HCT116 (cell line): ENCODE data around the gene VSTM2L. TPM values are rescaled to one million over a fixed set of nuclear protein-coding genes. Genes with fewer than 3 reads are reported as not detected.

Experiments used
- ATAC-seq: fragments of 200-7000 bp; cut with Tn5 transposase; 2 replicates; pipeline ENCODE4 v1.9.1; 2020; ENCODE audit warnings: mild to moderate bottlenecking, moderate library complexity
- BruUV-seq: library from RNA; stranded (reverse); fragments of 400-500 nt; replicated peaks from 2 replicates; lab custom pipeline; 2021; lab: Mats Ljungman, UMichigan
- CTCF ChIA-PET: fragments of 300-600 bp; sonication (Branson Sonifier 250); formaldehyde crosslinking; loops from one replicate; lab custom pipeline; 2021; ENCODE audit warnings: antibody characterized with exemption; lab: Charles Lee
- POLR2A ChIA-PET: fragments of 300-600, 350-600 bp; sonication (Branson Sonifier 250); formaldehyde crosslinking; loops from one replicate; lab custom pipeline; 2021; ENCODE audit warnings: antibody characterized with exemption; lab: Charles Lee
- RAD21 ChIA-PET, 2 experiments: fragments of 300-600 bp; sonication (Branson Sonifier 250); formaldehyde crosslinking; loops; one replicate each; lab custom pipeline; 2023; ENCODE audit warnings: low total read pairs in 2 of 2; ENCODE audit not compliant: uncharacterized antibody in 2 of 2, unreplicated experiment in 2 of 2, low non-redundant PET in 1 of 2; lab: Charles Lee
- DNase-seq: peaks from one replicate; pipeline ENCODE4 v3.0.0-alpha.2; 2010; ENCODE audit warnings: low read depth, low spot score
- H2AFZ ChIP-seq: fragments of 200-600 bp; shearing (Covaris generic), sonication (generic); 2 replicates; pipeline ENCODE4 v1.6.1; 2017; ENCODE audit warnings: low read depth, mixed run types, mixed read lengths, antibody characterized with exemption, low read length; ENCODE audit not compliant: poor library complexity, severe bottlenecking
- H3K27ac ChIP-seq: 2 replicates; pipeline ENCODE4 v1.5.1; 2012; ENCODE audit warnings: low read depth, low read length
- H3K27me3 ChIP-seq: fragments of 200-600 bp; sonication (generic); 2 replicates; pipeline ENCODE4 v1.6.1; 2016; ENCODE audit warnings: mixed run types, low read length, mixed read lengths; ENCODE audit not compliant: insufficient read depth
- H3K36me3 ChIP-seq, 2 experiments: fragments of 200-500 bp in 1 of 2; fragments of 200-600 bp in 1 of 2; sonication (Bioruptor generic) in 1 of 2; sonication (generic) in 1 of 2; 2 replicates each; pipeline versions ENCODE4 v1.5.1 to v1.6.1; 2014 to 2016; ENCODE audit warnings: low read length in 2 of 2, inconsistent platforms in 1 of 2, mixed read lengths in 1 of 2, mixed run types in 1 of 2; ENCODE audit not compliant: insufficient read depth in 2 of 2, control insufficient read depth in 1 of 2
- H3K4me1 ChIP-seq, 2 experiments: fragments of 200-600 bp in 1 of 2; sonication (generic) in 1 of 2; 2 replicates each; pipeline versions ENCODE4 v1.5.1 to v1.6.1; 2012 to 2017; ENCODE audit warnings: low read length in 2 of 2, inconsistent platforms in 1 of 2, mild to moderate bottlenecking in 1 of 2, mixed read lengths in 1 of 2, mixed run types in 1 of 2, moderate library complexity in 1 of 2; ENCODE audit not compliant: insufficient read depth in 2 of 2, control insufficient read depth in 1 of 2
- H3K4me2 ChIP-seq: fragments of 200-600 bp; sonication (generic); 2 replicates; pipeline ENCODE4 v1.6.1; 2017; ENCODE audit warnings: mixed run types, low read length, mixed read lengths
- H3K4me3 ChIP-seq, 2 experiments: fragments of 200-600 bp in 1 of 2; sonication (generic) in 1 of 2; replicated peaks in 1 of 2; 2 replicates each; pipeline ENCODE4 v1.5.1; 2011 to 2016; ENCODE audit warnings: low read length in 2 of 2, control low read depth in 1 of 2, low read depth in 1 of 2, mild to moderate bottlenecking in 1 of 2, mixed read lengths in 1 of 2, mixed run types in 1 of 2
- H3K79me2 ChIP-seq: fragments of 200-600 bp; sonication (generic); 2 replicates; pipeline ENCODE4 v1.6.1; 2017; ENCODE audit warnings: mild to moderate bottlenecking, mixed run types, low read length, moderate library complexity, mixed read lengths; ENCODE audit not compliant: insufficient read depth
- H3K9ac ChIP-seq: fragments of 200-600 bp; sonication (generic); 2 replicates; pipeline ENCODE4 v1.6.1; 2016; ENCODE audit warnings: low read length, mixed read lengths
- H3K9me2 ChIP-seq: fragments of 200-600 bp; sonication (generic), shearing (Covaris generic); 2 replicates; pipeline ENCODE4 v1.6.1; 2017; ENCODE audit warnings: mixed run types, mild to moderate bottlenecking, moderate library complexity; ENCODE audit not compliant: insufficient read depth
- H3K9me3 ChIP-seq, 2 experiments: fragments of 200-500 bp in 1 of 2; fragments of 200-600 bp in 1 of 2; sonication (Bioruptor generic) in 1 of 2; sonication (generic) in 1 of 2; 2 replicates each; pipeline ENCODE4 v1.6.1; 2014 to 2017; ENCODE audit warnings: low read length in 2 of 2, mixed read lengths in 2 of 2, inconsistent platforms in 1 of 2, low read depth in 1 of 2, mild to moderate bottlenecking in 1 of 2, mixed run types in 1 of 2, moderate library complexity in 1 of 2; ENCODE audit not compliant: control insufficient read depth in 1 of 2, insufficient read depth in 1 of 2
- H4K20me1 ChIP-seq: fragments of 200-600 bp; sonication (generic), shearing (Covaris generic); 2 replicates; pipeline ENCODE4 v1.6.1; 2017; ENCODE audit warnings: mixed run types, mild to moderate bottlenecking, moderate library complexity; ENCODE audit not compliant: insufficient read depth
- CEBPB ChIP-seq: IDR thresholded peaks from 2 replicates; pipeline ENCODE4 v1.6.1; 2012; ENCODE audit warnings: low read depth
- EGR1 ChIP-seq: IDR thresholded peaks from 2 replicates; pipeline ENCODE4 v1.6.1; 2012; ENCODE audit warnings: low read depth
- EZH2 ChIP-seq: fragments of 200-600 bp; sonication (generic); IDR thresholded peaks from 2 replicates; pipeline ENCODE4 v1.6.1; 2017; ENCODE audit warnings: antibody characterized with exemption, mixed run types
- POLR2A ChIP-seq: IDR thresholded peaks from 2 replicates; pipeline ENCODE4 v1.7.0; 2011; ENCODE audit warnings: borderline replicate concordance; ENCODE audit not compliant: insufficient read depth, insufficient read length; ENCODE audit errors: extremely low read depth
- SP1 ChIP-seq: IDR thresholded peaks from 2 replicates; pipeline ENCODE4 v1.6.1; 2012; ENCODE audit warnings: low read depth
- ZNF274 ChIP-seq: fragments of 200-500 bp; sonication (Bioruptor generic); IDR thresholded peaks from 2 replicates; pipeline ENCODE4 v1.6.1; 2014; ENCODE audit warnings: mild to moderate bottlenecking, low read depth, low read length, inconsistent platforms
- intact Hi-C: fragments of 100-400 bp; cut with micrococcal nuclease; formaldehyde crosslinking; loops from 2 replicates; pipeline ENCODE4 v1.10.0; 2022
- total RNA-seq: library from RNA; stranded (reverse); gene quantifications from one replicate; pipeline ENCODE4 v1.2.1, GENCODE V29; 2021; ENCODE audit not compliant: unreplicated experiment
- TF ChIP-seq, protein P1 (sequence below): IDR thresholded peaks from 2 replicates; pipeline ENCODE4 v1.6.1; 2012; ENCODE audit warnings: low read depth
- TF ChIP-seq, protein P2 (sequence below): IDR thresholded peaks from 2 replicates; pipeline ENCODE4 v1.6.1; 2012
- TF ChIP-seq, protein P3 (sequence below): IDR thresholded peaks from 2 replicates; pipeline ENCODE4 v1.6.1; 2012
- TF ChIP-seq, protein P4 (sequence below): IDR thresholded peaks from 2 replicates; pipeline ENCODE4 v1.6.1; 2011; ENCODE audit warnings: mild to moderate bottlenecking, low read length, moderate library complexity; ENCODE audit not compliant: insufficient replicate concordance; ENCODE audit errors: extremely low read depth

Gene VSTM2L
- total RNA-seq, 1 experiment from 2014 or later, result 0.69 TPM

DNA sequence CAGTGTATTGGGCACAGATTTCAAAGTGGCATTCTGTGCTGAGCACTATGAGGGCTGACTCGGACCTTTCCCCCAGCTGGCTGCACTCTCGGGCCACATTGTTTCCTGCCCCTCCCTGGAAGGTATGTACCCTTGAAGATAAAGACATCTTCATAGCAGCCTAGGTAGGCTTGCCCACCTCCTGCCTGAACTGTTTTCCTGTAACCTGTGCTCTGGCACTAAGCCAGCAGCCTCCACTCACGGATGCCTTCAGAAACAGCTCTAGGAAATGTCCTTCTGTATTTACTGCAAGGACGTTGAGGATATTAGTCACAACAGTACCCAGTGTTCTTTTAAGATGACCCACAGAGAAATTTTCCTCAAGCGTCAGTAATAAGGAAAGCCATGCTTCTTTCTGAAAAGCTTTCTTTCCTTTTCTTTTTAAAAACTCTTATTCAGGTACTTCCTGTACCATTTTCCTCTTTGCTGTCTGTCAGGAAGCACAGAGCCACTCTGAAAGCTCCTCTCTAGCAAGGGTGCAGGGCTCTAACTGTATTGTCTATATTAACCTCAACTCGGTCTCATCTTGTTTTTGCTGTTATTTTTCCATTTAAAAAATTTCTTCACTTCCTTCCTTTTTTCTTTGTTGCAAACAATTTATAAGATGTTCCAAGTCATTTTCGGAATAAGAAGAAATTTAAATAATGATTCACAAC, 86.8 kb downstream of the VSTM2L start:
- no peaks in the 10 kb centered on the region for H3K9me2 ChIP-seq
- DNase-seq (no peak), ATAC-seq (no peak)
- peaks cover 27 to 43% of the 10 kb centered on the region in 2 experiments; a peak in 3 of 4 replicates for H3K36me3 ChIP-seq
- ChIA-PET CTCF (no interaction called here), POLR2A (no interaction called here), RAD21 (no interaction called here)
- H3K27ac ChIP-seq, result no peak overlapping the region
- TF ChIP-seq, protein P1, sequence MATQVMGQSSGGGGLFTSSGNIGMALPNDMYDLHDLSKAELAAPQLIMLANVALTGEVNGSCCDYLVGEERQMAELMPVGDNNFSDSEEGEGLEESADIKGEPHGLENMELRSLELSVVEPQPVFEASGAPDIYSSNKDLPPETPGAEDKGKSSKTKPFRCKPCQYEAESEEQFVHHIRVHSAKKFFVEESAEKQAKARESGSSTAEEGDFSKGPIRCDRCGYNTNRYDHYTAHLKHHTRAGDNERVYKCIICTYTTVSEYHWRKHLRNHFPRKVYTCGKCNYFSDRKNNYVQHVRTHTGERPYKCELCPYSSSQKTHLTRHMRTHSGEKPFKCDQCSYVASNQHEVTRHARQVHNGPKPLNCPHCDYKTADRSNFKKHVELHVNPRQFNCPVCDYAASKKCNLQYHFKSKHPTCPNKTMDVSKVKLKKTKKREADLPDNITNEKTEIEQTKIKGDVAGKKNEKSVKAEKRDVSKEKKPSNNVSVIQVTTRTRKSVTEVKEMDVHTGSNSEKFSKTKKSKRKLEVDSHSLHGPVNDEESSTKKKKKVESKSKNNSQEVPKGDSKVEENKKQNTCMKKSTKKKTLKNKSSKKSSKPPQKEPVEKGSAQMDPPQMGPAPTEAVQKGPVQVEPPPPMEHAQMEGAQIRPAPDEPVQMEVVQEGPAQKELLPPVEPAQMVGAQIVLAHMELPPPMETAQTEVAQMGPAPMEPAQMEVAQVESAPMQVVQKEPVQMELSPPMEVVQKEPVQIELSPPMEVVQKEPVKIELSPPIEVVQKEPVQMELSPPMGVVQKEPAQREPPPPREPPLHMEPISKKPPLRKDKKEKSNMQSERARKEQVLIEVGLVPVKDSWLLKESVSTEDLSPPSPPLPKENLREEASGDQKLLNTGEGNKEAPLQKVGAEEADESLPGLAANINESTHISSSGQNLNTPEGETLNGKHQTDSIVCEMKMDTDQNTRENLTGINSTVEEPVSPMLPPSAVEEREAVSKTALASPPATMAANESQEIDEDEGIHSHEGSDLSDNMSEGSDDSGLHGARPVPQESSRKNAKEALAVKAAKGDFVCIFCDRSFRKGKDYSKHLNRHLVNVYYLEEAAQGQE, result no peak
- no peak for TF ChIP-seq EZH2
- no peak for TF ChIP-seq ZNF274
- H3K4me1 ChIP-seq, result 0 out of 4 replicates have a peak, but pooled peaks cover 0 to 3% of the 10 kb centered on the region in 2 experiments
- H3K4me2 ChIP-seq, result no peak overlapping the region
- intact Hi-C loops, result no loop called here
- no peaks in the 10 kb centered on the region for H3K9me3 ChIP-seq
- no peaks in the 10 kb centered on the region for H4K20me1 ChIP-seq
- H3K27me3 ChIP-seq, result no peaks in the 10 kb centered on the region
- H2AFZ ChIP-seq, result no peak overlapping the region
- H3K79me2 ChIP-seq, result no peaks in the 10 kb centered on the region
- no TSS peak for BruUV-seq
- no peak overlapping the region for H3K9ac ChIP-seq
- H3K4me3 ChIP-seq, result no peak overlapping the region

DNA sequence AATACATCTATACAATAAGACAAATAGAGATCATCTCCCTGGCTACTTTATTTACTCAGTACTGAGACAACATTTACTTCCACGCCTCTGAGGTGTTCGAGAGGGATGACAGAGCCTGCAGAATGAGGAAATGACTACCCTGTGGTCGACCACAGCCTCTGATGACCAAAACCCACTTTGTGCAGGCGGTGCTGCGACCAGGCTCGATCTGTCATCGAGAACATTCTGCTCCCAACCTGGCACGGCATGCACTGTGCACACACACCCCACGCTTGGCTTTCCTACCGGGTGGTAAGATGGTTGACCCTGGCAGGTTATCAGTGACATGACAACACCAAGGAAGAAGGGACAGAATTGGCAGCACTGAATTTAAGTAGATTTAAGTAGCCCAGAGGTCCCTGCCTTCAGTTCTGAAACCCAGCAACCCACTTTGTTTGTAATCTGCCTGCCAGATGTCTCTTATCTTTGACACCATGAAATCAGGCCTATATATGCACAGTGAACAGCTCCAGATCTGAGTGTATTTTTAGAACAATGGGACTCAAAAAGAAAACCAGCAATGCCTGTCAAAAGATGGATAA, 87.7 kb downstream of the VSTM2L start:
- no peak overlapping the region for H3K4me2 ChIP-seq
- no peaks in the 10 kb centered on the region for H4K20me1 ChIP-seq
- no TSS peak for BruUV-seq
- H3K79me2 ChIP-seq, result no peaks in the 10 kb centered on the region
- CTCF ChIA-PET, result no interaction called here
- H3K36me3 ChIP-seq, result peaks cover 35 to 50% of the 10 kb centered on the region in 2 experiments; a peak in 3 of 4 replicates
- H2AFZ ChIP-seq, result no peak overlapping the region
- no peaks in the 10 kb centered on the region for H3K27me3 ChIP-seq
- no peak overlapping the region for H3K4me3 ChIP-seq
- RAD21 ChIA-PET, result no interaction called here
- DNase-seq (no peak), ATAC-seq (no peak)
- TF ChIP-seq, protein P2, sequence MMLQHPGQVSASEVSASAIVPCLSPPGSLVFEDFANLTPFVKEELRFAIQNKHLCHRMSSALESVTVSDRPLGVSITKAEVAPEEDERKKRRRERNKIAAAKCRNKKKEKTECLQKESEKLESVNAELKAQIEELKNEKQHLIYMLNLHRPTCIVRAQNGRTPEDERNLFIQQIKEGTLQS, result no peak
- TF ChIP-seq EGR1 (no peak), CEBPB (no peak), SP1 (no peak), POLR2A (no peak)
- TF ChIP-seq, protein P3, sequence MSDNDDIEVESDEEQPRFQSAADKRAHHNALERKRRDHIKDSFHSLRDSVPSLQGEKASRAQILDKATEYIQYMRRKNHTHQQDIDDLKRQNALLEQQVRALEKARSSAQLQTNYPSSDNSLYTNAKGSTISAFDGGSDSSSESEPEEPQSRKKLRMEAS, result no peak
- TF ChIP-seq, protein P4, sequence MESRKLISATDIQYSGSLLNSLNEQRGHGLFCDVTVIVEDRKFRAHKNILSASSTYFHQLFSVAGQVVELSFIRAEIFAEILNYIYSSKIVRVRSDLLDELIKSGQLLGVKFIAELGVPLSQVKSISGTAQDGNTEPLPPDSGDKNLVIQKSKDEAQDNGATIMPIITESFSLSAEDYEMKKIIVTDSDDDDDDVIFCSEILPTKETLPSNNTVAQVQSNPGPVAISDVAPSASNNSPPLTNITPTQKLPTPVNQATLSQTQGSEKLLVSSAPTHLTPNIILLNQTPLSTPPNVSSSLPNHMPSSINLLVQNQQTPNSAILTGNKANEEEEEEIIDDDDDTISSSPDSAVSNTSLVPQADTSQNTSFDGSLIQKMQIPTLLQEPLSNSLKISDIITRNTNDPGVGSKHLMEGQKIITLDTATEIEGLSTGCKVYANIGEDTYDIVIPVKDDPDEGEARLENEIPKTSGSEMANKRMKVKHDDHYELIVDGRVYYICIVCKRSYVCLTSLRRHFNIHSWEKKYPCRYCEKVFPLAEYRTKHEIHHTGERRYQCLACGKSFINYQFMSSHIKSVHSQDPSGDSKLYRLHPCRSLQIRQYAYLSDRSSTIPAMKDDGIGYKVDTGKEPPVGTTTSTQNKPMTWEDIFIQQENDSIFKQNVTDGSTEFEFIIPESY, result no peak
- POLR2A ChIA-PET, result no interaction called here
- H3K4me1 ChIP-seq, result 0 out of 4 replicates have a peak, but pooled peaks cover 0 to 3% of the 10 kb centered on the region in 2 experiments
- H3K9me2 ChIP-seq, result no peaks in the 10 kb centered on the region
- H3K9me3 ChIP-seq, result no peaks in the 10 kb centered on the region
- no peak overlapping the region for H3K27ac ChIP-seq
- intact Hi-C loops, result no loop called here
- H3K9ac ChIP-seq, result no peak overlapping the region
